ENCODE results near the gene WBP1L.
A peak's percentile ranks its signal among the peaks of the same experiment; 100 is the strongest.

Gene WBP1L

GRCh38 chr10:102704915-102705314 is 38.8 kb upstream of the WBP1L start:
- TF ChIP-seq, protein P1, sequence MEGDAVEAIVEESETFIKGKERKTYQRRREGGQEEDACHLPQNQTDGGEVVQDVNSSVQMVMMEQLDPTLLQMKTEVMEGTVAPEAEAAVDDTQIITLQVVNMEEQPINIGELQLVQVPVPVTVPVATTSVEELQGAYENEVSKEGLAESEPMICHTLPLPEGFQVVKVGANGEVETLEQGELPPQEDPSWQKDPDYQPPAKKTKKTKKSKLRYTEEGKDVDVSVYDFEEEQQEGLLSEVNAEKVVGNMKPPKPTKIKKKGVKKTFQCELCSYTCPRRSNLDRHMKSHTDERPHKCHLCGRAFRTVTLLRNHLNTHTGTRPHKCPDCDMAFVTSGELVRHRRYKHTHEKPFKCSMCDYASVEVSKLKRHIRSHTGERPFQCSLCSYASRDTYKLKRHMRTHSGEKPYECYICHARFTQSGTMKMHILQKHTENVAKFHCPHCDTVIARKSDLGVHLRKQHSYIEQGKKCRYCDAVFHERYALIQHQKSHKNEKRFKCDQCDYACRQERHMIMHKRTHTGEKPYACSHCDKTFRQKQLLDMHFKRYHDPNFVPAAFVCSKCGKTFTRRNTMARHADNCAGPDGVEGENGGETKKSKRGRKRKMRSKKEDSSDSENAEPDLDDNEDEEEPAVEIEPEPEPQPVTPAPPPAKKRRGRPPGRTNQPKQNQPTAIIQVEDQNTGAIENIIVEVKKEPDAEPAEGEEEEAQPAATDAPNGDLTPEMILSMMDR (conservative IDR thresholded peaks at IDR 0.05; ENCODE audit: low read length) = no peak

GRCh38 chr10:102705531-102705930 is 38.2 kb upstream of the WBP1L start:
- TF ChIP-seq, protein P1 (conservative IDR thresholded peaks at IDR 0.05; ENCODE audit: low read length) = no peak
- DNase-seq (ENCODE audit: low read depth) = no peak

More at GRCh38 chr10:102704915-102705314, 38.8 kb upstream of the WBP1L start:
- DNase-seq (ENCODE audit: low read depth) = peak; percentile 70
- H3K4me3 ChIP-seq (ENCODE audit: low read length) = no peak overlapping the region

GRCh38 chr10:102710609-102711008 is 33.1 kb upstream of the WBP1L start:
- no peak overlapping the region for H3K4me3 ChIP-seq (ENCODE audit: low read length)
- TF ChIP-seq, protein P1 (conservative IDR thresholded peaks at IDR 0.05; ENCODE audit: low read length) = no peak; the same call in 1 of the 2 replicates
- peak; percentile 77 for DNase-seq (ENCODE audit: low read depth)

More at GRCh38 chr10:102705531-102705930, 38.2 kb upstream of the WBP1L start:
- H3K4me3 ChIP-seq (ENCODE audit: low read length) = no peak overlapping the region

- no peak for DNase-seq (ENCODE audit: low read depth)
- no peak overlapping the region for H3K4me3 ChIP-seq (ENCODE audit: low read length)
- TF ChIP-seq, protein P1 (conservative IDR thresholded peaks at IDR 0.05; ENCODE audit: low read length) = no peak
Measured at GRCh38 chr10:102712089-102712488, 31.7 kb upstream of the WBP1L start.

- TF ChIP-seq, protein P1 (conservative IDR thresholded peaks at IDR 0.05; ENCODE audit: low read length) = no peak
- no peak for DNase-seq (ENCODE audit: low read depth)
- peak overlapping the region; percentile 96 for H3K4me3 ChIP-seq (ENCODE audit: low read length)
Measured at GRCh38 chr10:102712843-102713538, 30.8 kb upstream of the WBP1L start.

- DNase-seq (ENCODE audit: low read depth) = peak; percentile 24
- peak overlapping the region; percentile 96 for H3K4me3 ChIP-seq (ENCODE audit: low read length)
- TF ChIP-seq, protein P1 (conservative IDR thresholded peaks at IDR 0.05; ENCODE audit: low read length) = peak; percentile 62; the same call in 1 of the 2 replicates
Measured at GRCh38 chr10:102713539-102713813, 30.3 kb upstream of the WBP1L start.
